ENCODE results near the gene LCE6A. TPM values are rescaled to one million over a fixed set of nuclear protein-coding genes. Genes with fewer than 3 reads are reported as not detected.
A peak's percentile ranks its signal among the peaks of the same experiment; 100 is the strongest.

The LCE6A gene
- polyA plus RNA-seq, 1 of the 3 experiments (the other 2 are of a cell fraction) = not detected

- Histone ChIP-seq H3F3A (replicated peaks; ENCODE audit: insufficient read depth) (peaks cover 22% of the 10 kb centered on the region), H3K4me2 (peak overlapping the region; percentile 66), H3K79me2 (ENCODE audit: insufficient read depth) (no peaks in the 10 kb centered on the region), H3K27me3 (ENCODE audit: insufficient read depth) (no peaks in the 10 kb centered on the region), H3K4me3 (ENCODE audit: low read depth in 2 of 2, low read length in 1 of 2) (no peak overlapping the region), H3K27ac (ENCODE audit: low read depth in 2 of 2, low read length in 1 of 2) (peak overlapping the region in 1 of 2 experiments; percentile 89; a peak in 2 of 4 replicates), H2AFZ (ENCODE audit: low read depth) (peak overlapping the region; percentile 12; the same call in 1 of the 2 replicates), H3K9me2 (no peaks in the 10 kb centered on the region), H3K9ac (no peak overlapping the region), H3K9me3 (no peaks in the 10 kb centered on the region), H3K4me1 (ENCODE audit: control insufficient read depth in 1 of 2, insufficient read depth in 2 of 2, low read depth in 1 of 2, low read length in 1 of 2) (peaks cover 0 to 32% of the 10 kb centered on the region in 2 experiments; a peak in 2 of 4 replicates), H4K20me1 (ENCODE audit: insufficient read depth) (no peaks in the 10 kb centered on the region), H3K36me3 (replicated peaks in 1 of 2; ENCODE audit: control insufficient read depth in 1 of 2, insufficient read depth in 2 of 2, low read length in 1 of 2) (no peaks in the 10 kb centered on the region)
- CTCF ChIA-PET = interaction anchor here (2.9 kb wide), 1 partner anchor 16 kb away, joined by 11 read pairs; no protein-coding TSS in a partner anchor
- no peak for DNase-seq
- POLR2A ChIA-PET = no interaction called here
- 11% methylated on average over 3 of the region's 8 CpGs for WGBS (ENCODE audit: low lambda C conversion rate)
- no peak for TF ChIP-seq FOXM1 (IDR thresholded peaks at IDR 0.05; ENCODE audit: low read depth)
- peak; percentile 46; the same call in 1 of the 2 replicates for TF ChIP-seq NFIC (IDR thresholded peaks at IDR 0.05; ENCODE audit: borderline replicate concordance)
Measured at GRCh38 chr1:152886758-152887409, 44.2 kb downstream of the LCE6A start.

- peaks cover 0 to 32% of the 10 kb centered on the region in 2 experiments; a peak in 2 of 4 replicates for H3K4me1 ChIP-seq (ENCODE audit: control insufficient read depth in 1 of 2, insufficient read depth in 2 of 2, low read depth in 1 of 2, low read length in 1 of 2)
- POLR2A ChIA-PET = no interaction called here
- H3K4me3 ChIP-seq (ENCODE audit: low read depth in 2 of 2, low read length in 1 of 2) = no peak overlapping the region
- H4K20me1 ChIP-seq (ENCODE audit: insufficient read depth) = no peaks in the 10 kb centered on the region
- H3K36me3 ChIP-seq (replicated peaks in 1 of 2; ENCODE audit: control insufficient read depth in 1 of 2, insufficient read depth in 2 of 2, low read length in 1 of 2) = no peaks in the 10 kb centered on the region
- CTCF ChIA-PET = interaction anchor here (0.6 to 2.9 kb wide), 3 partner anchors 18 to 617 kb away, joined by 3 to 11 read pairs (median 3); no protein-coding TSS in a partner anchor
- DNase-seq = no peak
- no peak overlapping the region for H2AFZ ChIP-seq (ENCODE audit: low read depth)
- no peak overlapping the region for H3K9ac ChIP-seq
- H3F3A ChIP-seq (replicated peaks; ENCODE audit: insufficient read depth) = peaks cover 22% of the 10 kb centered on the region
- no peaks in the 10 kb centered on the region for H3K9me2 ChIP-seq
- H3K27me3 ChIP-seq (ENCODE audit: insufficient read depth) = no peaks in the 10 kb centered on the region
- H3K27ac ChIP-seq (ENCODE audit: low read depth in 2 of 2, low read length in 1 of 2) = no peak overlapping the region
- H3K9me3 ChIP-seq = no peaks in the 10 kb centered on the region
- 47% methylated on average over 1 of the region's 1 CpG for WGBS (ENCODE audit: low lambda C conversion rate)
- TF ChIP-seq FOXM1 (IDR thresholded peaks at IDR 0.05; ENCODE audit: low read depth) = no peak
- TF ChIP-seq CTCF (IDR thresholded peaks at IDR 0.05) = no peak
- no peaks in the 10 kb centered on the region for H3K79me2 ChIP-seq (ENCODE audit: insufficient read depth)
- no peak overlapping the region for H3K4me2 ChIP-seq
Measured at GRCh38 chr1:152888126-152888525, 45.5 kb downstream of the LCE6A start.

Other genes with a start within 250 kb of the LCE6A start
- not detected in 2 replicates for gene LCE3C, start 242.6 kb upstream of the LCE6A start, polyA plus RNA-seq (2012; rRNA removed)
- not detected in 2 replicates for gene LCE3B, start 229.0 kb upstream of the LCE6A start, polyA plus RNA-seq (2012; rRNA removed)
- not detected in 2 replicates for gene LCE3A, start 219.8 kb upstream of the LCE6A start, polyA plus RNA-seq (2012; rRNA removed)
- gene LCE2D, start 179.5 kb upstream of the LCE6A start, polyA plus RNA-seq (2012; rRNA removed) = not detected in 2 replicates
- gene LCE2C, start 167.6 kb upstream of the LCE6A start, polyA plus RNA-seq (2012; rRNA removed) = not detected in 2 replicates
- not detected in 2 replicates for gene LCE2B, start 156.7 kb upstream of the LCE6A start, polyA plus RNA-seq (2012; rRNA removed)
- gene LCE2A, start 144.5 kb upstream of the LCE6A start, polyA plus RNA-seq (2012; rRNA removed) = not detected in 2 replicates
- gene LCE4A, start 134.7 kb upstream of the LCE6A start, polyA plus RNA-seq (2012; rRNA removed) = not detected in 2 replicates
- not detected in 2 replicates for gene KPRP, start 84.8 kb upstream of the LCE6A start, polyA plus RNA-seq (2012; rRNA removed)
- not detected in 2 replicates for gene LCE1F, start 67.7 kb upstream of the LCE6A start, polyA plus RNA-seq (2012; rRNA removed)
- gene LCE1E, start 56.6 kb upstream of the LCE6A start, polyA plus RNA-seq (2012; rRNA removed) = not detected in 2 replicates
- gene LCE1D, start 46.1 kb upstream of the LCE6A start, polyA plus RNA-seq (2012; rRNA removed) = not detected in 2 replicates
- gene LCE1C, start 36.2 kb upstream of the LCE6A start, polyA plus RNA-seq (2012; rRNA removed) = not detected in 2 replicates
- not detected in 2 replicates for gene LCE1B, start 30.9 kb upstream of the LCE6A start, polyA plus RNA-seq (2012; rRNA removed)
- gene LCE1A, start 15.4 kb upstream of the LCE6A start, polyA plus RNA-seq (2012; rRNA removed) = not detected in 2 replicates
- not detected in 2 replicates for gene LCE7A, start 17.1 kb downstream of the LCE6A start, polyA plus RNA-seq (2012; rRNA removed)
- not detected in 2 replicates for gene SMCP, start 35.5 kb downstream of the LCE6A start, polyA plus RNA-seq (2012; rRNA removed)
- 0.64 and 0.86 TPM in 2 replicates for gene IVL, start 65.7 kb downstream of the LCE6A start, polyA plus RNA-seq (2012; rRNA removed)
- not detected in 2 replicates for gene SPRR5, start 104.3 kb downstream of the LCE6A start, polyA plus RNA-seq (2012; rRNA removed)
- gene SPRR4, start 127.8 kb downstream of the LCE6A start, polyA plus RNA-seq (2012; rRNA removed) = not detected in 2 replicates
- gene SPRR1A, start 141.2 kb downstream of the LCE6A start, polyA plus RNA-seq (2012; rRNA removed) = not detected in 2 replicates
- not detected in 2 replicates for gene SPRR3, start 158.9 kb downstream of the LCE6A start, polyA plus RNA-seq (2012; rRNA removed)
- gene SPRR1B, start 188.3 kb downstream of the LCE6A start, polyA plus RNA-seq (2012; rRNA removed) = not detected in 2 replicates
- gene SPRR2D, start 198.3 kb downstream of the LCE6A start, polyA plus RNA-seq (2012; rRNA removed) = not detected in 2 replicates
- gene SPRR2A, start 214.7 kb downstream of the LCE6A start, polyA plus RNA-seq (2012; rRNA removed) = not detected in 2 replicates
- not detected in 2 replicates for gene SPRR2B, start 228.8 kb downstream of the LCE6A start, polyA plus RNA-seq (2012; rRNA removed)